A549 (cell line): ENCODE data around the gene TTC21B.

ENCODE experiments used
- CBX2 ChIP-seq: fragments of 200-600 bp; sonication (generic); IDR thresholded peaks from 2 replicates; pipeline ENCODE4 v1.6.1; 2016; ENCODE audit warnings: low read depth, mild to moderate bottlenecking, borderline replicate concordance
- CHD2 ChIP-seq: fragments of 150-350 bp; IDR thresholded peaks from 2 replicates; pipeline ENCODE4 v1.6.1; 2014; ENCODE audit warnings: low read length; ENCODE audit not compliant: partially characterized antibody
- CHD4 ChIP-seq: fragments of 200-600 bp; sonication (generic); IDR thresholded peaks from 2 replicates; pipeline ENCODE4 v1.6.1; 2016; ENCODE audit warnings: antibody characterized with exemption, mild to moderate bottlenecking, borderline replicate concordance
- CTCF ChIP-seq: fragments of >200 bp; sonication (Bioruptor Twin); formaldehyde crosslinking; IDR thresholded peaks from 3 replicates; pipeline ENCODE4 v1.5.1; 2016
- EP300 ChIP-seq, 2 experiments: fragments of >200 bp; sonication (Bioruptor Twin); formaldehyde crosslinking; IDR thresholded peaks; 2 replicates in 1 of 2; 3 replicates in 1 of 2; pipeline ENCODE4 v1.6.1; 2016 to 2017
- MAFK ChIP-seq: fragments of 450-650 bp; IDR thresholded peaks from 2 replicates; pipeline ENCODE4 v1.6.1; 2014; ENCODE audit not compliant: partially characterized antibody
- MAZ ChIP-seq: fragments of 150-350 bp; IDR thresholded peaks from 2 replicates; pipeline ENCODE4 v1.6.1; 2014; ENCODE audit warnings: antibody characterized with exemption, low read depth, low read length, borderline replicate concordance
- NFE2L2 ChIP-seq: fragments of 150-350 bp; conservative IDR thresholded peaks from 2 replicates; pipeline ENCODE4 v1.6.1; 2014; ENCODE audit warnings: low read length
- POLR2A ChIP-seq: IDR thresholded peaks from 2 replicates; pipeline ENCODE4 v1.6.1; 2012; ENCODE audit warnings: mild to moderate bottlenecking, low read length
- POLR2AphosphoS2 ChIP-seq: conservative IDR thresholded peaks from 2 replicates; pipeline ENCODE4 v1.6.1; 2012; ENCODE audit warnings: low read length, improper control_type of control experiment, inconsistent platforms
- RARB ChIP-seq: fragments of 250-450 bp; sonication (Bioruptor Pico); IDR thresholded peaks from 2 replicates; pipeline ENCODE4 v1.8.0; 2021; ENCODE audit warnings: mild to moderate bottlenecking, moderate library complexity
- RCOR1 ChIP-seq: fragments of 150-350 bp; IDR thresholded peaks from 2 replicates; pipeline ENCODE4 v1.6.1; 2014; ENCODE audit warnings: antibody characterized with exemption, low read length, low read depth
- RFX5 ChIP-seq: fragments of 450-650 bp; IDR thresholded peaks from 2 replicates; pipeline ENCODE4 v1.7.1; 2014; ENCODE audit warnings: antibody characterized with exemption, mild to moderate bottlenecking, moderate library complexity
- TP53 ChIP-seq: fragments of 250-450 bp; sonication (Bioruptor Pico); IDR thresholded peaks from 2 replicates; pipeline ENCODE4 v1.5.0; 2021; ENCODE audit warnings: mild to moderate bottlenecking, moderate library complexity

GRCh38 chr2:165933211-165933910 lies 20.2 kb downstream of the TTC21B start:
- TF ChIP-seq RARB (CRISPR knock-in tag) (no peak), CTCF (no peak), POLR2A (no peak), POLR2AphosphoS2 (no peak), RCOR1 (no peak), CBX2 (no peak), MAZ (no peak), NFE2L2 (no peak), CHD4 (no peak), TP53 (CRISPR knock-in tag) (no peak), MAFK (no peak), EP300 (IDR thresholded peaks at IDR 0.05) (no peak), CHD2 (no peak), RFX5 (no peak)
